GM12864 (cell line): ENCODE results near the gene GPC5.

Experiments used
- DNase-seq: peaks from one replicate; pipeline ENCODE4 v3.0.0-alpha.2; 2011; ENCODE audit warnings: low read depth
- H3K4me3 ChIP-seq: 2 replicates; pipeline ENCODE4 v1.5.1; 2011; ENCODE audit warnings: mild to moderate bottlenecking, low read depth, low read length, control low read depth
- TF ChIP-seq, protein P1 (sequence below): IDR thresholded peaks from 2 replicates; pipeline ENCODE4 v1.5.1; 2011; ENCODE audit warnings: low read depth, mild to moderate bottlenecking, moderate library complexity, low read length, control low read depth, inconsistent platforms; ENCODE audit errors: missing control alignments

Gene GPC5

DNA sequence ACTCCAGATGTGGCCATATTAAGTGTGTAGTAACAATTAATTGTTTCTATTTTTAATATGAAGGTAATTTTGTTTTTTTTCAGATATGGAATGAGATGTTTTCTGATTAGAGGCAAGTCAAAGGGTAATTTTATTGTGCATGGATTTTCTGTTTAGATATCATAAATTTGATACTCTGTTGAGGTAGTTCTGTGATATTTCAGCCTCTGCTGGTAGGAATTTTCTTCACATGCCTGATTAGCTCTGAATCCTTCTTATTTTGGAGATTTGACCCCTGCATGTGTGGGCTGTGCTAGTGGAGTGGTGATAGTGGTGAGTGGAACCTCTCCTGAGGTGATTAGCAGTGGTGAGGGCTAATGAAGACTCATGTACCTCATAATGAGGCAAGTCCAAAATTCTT lies 301.4 kb downstream of the GPC5 start:
- no peak for DNase-seq
- H3K4me3 ChIP-seq = no peak overlapping the region
- TF ChIP-seq, protein P1, sequence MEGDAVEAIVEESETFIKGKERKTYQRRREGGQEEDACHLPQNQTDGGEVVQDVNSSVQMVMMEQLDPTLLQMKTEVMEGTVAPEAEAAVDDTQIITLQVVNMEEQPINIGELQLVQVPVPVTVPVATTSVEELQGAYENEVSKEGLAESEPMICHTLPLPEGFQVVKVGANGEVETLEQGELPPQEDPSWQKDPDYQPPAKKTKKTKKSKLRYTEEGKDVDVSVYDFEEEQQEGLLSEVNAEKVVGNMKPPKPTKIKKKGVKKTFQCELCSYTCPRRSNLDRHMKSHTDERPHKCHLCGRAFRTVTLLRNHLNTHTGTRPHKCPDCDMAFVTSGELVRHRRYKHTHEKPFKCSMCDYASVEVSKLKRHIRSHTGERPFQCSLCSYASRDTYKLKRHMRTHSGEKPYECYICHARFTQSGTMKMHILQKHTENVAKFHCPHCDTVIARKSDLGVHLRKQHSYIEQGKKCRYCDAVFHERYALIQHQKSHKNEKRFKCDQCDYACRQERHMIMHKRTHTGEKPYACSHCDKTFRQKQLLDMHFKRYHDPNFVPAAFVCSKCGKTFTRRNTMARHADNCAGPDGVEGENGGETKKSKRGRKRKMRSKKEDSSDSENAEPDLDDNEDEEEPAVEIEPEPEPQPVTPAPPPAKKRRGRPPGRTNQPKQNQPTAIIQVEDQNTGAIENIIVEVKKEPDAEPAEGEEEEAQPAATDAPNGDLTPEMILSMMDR = no peak

DNA sequence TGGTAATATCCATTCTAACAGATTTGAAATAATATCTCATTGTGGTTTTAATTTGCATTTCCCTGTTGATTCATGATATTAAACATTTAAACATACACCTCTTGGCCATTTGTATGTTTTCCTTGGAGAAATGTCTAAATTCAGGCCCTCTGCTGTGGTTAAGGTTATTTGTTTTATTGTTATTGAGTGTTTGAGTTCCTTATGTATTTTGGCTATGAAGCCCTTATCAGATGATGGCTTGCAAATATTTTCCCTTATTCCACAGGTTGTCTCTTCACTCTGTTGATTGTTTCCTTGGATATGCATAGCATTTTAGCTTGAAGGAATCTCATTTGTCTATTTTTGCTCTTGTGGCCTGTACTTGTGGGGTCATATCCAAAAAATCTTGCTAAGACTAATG lies 303.6 kb downstream of the GPC5 start:
- no peak overlapping the region for H3K4me3 ChIP-seq
- TF ChIP-seq, protein P1 = no peak
- no peak for DNase-seq

DNA sequence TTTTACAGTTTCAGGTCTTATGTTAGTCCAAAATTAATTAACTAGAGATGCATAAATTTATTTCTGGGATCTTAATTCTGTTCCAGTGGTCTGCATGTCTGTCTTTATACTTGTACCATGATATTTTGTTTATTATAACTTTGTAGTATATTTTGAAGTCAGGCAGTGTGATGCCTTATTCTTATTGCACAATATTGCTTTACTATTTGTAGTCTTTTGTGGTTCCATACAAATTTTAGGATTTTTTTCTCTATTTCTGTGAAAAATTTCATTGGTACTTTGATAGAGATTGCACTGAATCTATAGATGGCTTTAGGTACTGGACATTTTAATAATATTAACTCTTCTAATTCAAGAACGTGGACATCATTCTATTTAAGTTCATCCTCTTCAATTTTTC lies 304.0 kb downstream of the GPC5 start:
- DNase-seq = no peak
- H3K4me3 ChIP-seq = no peak overlapping the region
- TF ChIP-seq, protein P1 = no peak

DNA sequence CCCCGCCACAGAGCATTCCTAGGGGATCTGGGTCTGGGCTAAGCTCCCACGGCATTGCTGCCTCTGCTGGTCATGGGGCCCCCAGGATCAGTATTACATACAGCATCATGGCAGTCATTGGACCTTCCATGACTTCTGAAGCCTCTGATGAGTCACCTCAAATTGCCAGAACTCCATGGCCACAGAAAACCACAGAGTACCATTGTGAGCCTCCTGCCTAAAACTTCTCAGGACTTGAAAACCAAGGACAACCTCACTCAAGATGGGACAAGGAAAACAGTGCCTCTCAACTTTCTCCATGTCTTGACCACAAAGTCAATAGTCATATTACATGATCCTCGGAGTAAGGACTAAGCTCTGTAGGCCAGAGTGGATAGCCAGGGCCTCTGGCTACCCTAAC lies 306.0 kb downstream of the GPC5 start:
- no peak overlapping the region for H3K4me3 ChIP-seq
- no peak for DNase-seq
- TF ChIP-seq, protein P1 = no peak

DNA sequence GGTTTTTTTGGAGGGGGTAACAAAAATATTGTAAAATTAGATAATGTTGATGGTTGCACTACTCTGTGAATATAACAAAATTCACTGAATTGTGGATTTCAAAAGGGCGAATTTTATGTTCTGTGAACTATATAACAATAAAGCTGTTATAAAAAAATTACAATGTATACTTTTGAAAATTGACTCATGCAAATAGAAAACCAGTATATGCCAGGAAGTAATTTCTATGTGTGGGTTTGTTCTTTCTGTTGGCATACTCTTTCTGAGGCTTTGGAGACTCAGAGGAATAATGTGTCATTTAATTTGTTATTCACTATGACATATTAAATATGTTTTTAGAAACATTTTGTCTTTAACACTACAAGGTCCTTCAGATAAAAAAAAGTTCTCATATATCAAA lies 310.1 kb downstream of the GPC5 start:
- TF ChIP-seq, protein P1 = no peak

DNA sequence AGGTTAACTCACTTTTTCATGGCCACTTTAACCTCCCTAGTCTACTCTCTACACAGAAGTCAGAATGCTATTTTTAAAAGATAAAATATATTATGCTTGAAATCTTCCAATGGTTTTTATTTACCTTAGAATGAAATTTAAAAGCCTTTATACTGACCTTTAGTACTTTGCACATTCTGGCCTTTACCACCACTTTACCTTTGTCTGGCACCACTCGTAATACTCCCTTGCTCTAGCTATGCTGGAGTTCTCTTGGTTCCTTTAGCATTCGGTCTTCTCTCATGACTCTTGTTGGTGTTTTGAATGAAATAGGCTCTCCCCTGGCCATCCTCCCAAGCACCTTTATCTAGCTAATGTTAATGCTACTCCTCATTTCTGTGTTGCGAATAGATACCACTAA lies 310.8 kb downstream of the GPC5 start:
- TF ChIP-seq, protein P1 = no peak
- no peak for DNase-seq
- H3K4me3 ChIP-seq = no peak overlapping the region

More for the DNA sequence above, 310.1 kb downstream of the GPC5 start:
- DNase-seq = no peak
- H3K4me3 ChIP-seq = no peak overlapping the region

DNA sequence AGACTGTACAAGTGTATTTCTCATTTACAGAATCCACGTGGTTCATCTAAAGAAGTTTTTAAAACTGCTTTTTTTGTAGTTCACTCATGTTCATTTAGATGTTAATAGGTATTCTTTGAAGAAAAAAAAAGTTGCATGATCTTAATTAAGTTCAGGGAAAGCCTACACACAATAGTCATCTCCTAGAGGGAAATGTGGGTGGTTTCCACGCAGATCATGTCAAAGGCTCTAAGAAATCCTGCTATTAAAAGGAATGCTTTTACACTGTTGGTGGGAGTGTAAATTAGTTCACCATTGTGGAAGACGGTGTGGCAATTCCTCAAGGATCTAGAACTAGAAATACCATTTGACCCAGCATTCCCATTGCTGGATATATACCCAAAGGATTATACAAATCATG lies 312.3 kb downstream of the GPC5 start:
- TF ChIP-seq, protein P1 = no peak

More for the DNA sequence above, 312.3 kb downstream of the GPC5 start:
- no peak overlapping the region for H3K4me3 ChIP-seq
- no peak for DNase-seq
